ENCODE results near the gene KIAA1217. TPM values are rescaled to one million over a fixed set of nuclear protein-coding genes. Genes with fewer than 3 reads are reported as not detected.
"Not testable (repeated sequence)": the region's sequence is repeated elsewhere in the genome, so short reads cannot be mapped to it uniquely, and the experiment has no call there.

Gene KIAA1217
- polyA plus RNA-seq, 1 experiment, result 2.2 TPM

DNA sequence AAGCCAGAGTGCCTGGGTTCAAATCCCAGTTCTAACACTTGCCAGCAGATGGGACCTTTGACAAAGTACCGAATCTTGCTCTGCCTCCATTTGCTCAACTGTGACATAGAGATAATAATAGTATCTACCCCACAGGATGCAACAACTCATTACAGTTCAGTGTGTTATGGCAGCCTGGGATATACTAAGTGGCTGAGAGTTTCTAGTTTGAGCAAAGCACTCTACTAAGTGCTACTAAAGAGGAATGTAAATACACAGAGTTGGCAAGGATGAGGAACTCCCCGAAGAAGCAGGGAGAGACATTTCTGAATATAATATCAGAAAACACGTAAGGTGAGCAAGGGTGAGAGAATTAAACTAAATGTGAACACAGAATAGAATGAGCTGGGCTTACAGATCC is 271.5 kb downstream of the KIAA1217 start:
- ChIA-PET CTCF (interaction anchor here (1.3 kb wide), 1 partner anchor 8 kb away, joined by 3 read pairs; no protein-coding TSS in a partner anchor), POLR2A (no interaction called here)
- no peak for TF ChIP-seq CTCF (IDR thresholded peaks at IDR 0.05; ENCODE audit: insufficient read depth, low read depth, low read length)
- Histone ChIP-seq H3K4me3 (ENCODE audit: low read depth, low read length) (no peak overlapping the region), H3K36me3 (ENCODE audit: control insufficient read depth, insufficient read depth, low read length) (no peaks in the 10 kb centered on the region), H3K27me3 (ENCODE audit: control insufficient read depth, insufficient read depth, low read length) (no peaks in the 10 kb centered on the region)
- DNase-seq (ENCODE audit: low read depth), result no peak

DNA sequence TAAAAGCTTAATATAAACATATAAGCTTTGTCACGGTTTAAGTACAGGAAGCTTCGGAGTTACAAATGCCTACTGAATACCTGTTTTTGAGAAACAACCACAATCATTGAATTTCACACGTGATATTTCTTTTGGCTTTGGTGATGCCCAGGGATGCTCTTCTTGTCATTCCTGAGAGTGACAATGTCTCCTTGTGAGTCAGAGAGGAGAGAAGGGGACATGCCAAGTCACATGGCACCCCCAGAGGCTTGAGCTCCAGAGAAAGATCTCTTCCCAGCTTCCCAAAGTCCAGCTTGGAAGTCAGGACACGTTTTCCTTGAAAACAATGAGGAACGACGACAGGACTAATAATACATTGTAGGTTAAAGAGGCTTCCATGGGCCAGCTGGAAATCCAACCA is 272.3 kb downstream of the KIAA1217 start:
- POLR2A ChIA-PET, result no interaction called here
- H3K4me3 ChIP-seq (ENCODE audit: low read depth, low read length), result no peak overlapping the region
- H3K36me3 ChIP-seq (ENCODE audit: control insufficient read depth, insufficient read depth, low read length), result no peaks in the 10 kb centered on the region
- TF ChIP-seq CTCF (IDR thresholded peaks at IDR 0.05; ENCODE audit: insufficient read depth, low read depth, low read length), result no peak
- DNase-seq (ENCODE audit: low read depth), result no peak
- no peaks in the 10 kb centered on the region for H3K27me3 ChIP-seq (ENCODE audit: control insufficient read depth, insufficient read depth, low read length)
- CTCF ChIA-PET, result no interaction called here

DNA sequence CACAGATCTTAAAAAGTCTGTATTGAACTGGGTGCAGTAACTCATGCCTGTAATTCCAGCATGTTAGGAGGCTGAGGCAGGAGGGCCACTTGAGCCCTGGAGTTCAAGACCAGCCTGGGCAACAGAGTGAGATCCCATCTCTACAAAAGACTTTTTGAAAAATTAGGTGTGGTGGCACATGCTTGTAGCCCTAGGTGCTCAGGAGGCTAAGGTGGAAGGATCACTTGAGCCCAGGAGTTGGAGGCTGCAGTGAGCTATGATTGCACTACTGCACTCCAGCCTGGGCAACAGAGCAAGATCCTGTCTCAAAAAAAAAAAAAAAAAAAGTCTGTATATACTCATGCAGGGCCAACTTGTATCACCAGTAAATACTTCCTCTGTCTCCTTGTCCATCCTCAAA is 273.8 kb downstream of the KIAA1217 start:
- H3K27me3 ChIP-seq (ENCODE audit: control insufficient read depth, insufficient read depth, low read length); POLR2A ChIA-PET; H3K36me3 ChIP-seq (ENCODE audit: control insufficient read depth, insufficient read depth, low read length); DNase-seq (ENCODE audit: low read depth); CTCF ChIA-PET; H3K4me3 ChIP-seq (ENCODE audit: low read depth, low read length): not testable (repeated sequence)

GRCh38 chr10:24483701-24484100 is 274.8 kb downstream of the KIAA1217 start:
- no peaks in the 10 kb centered on the region for H3K27me3 ChIP-seq (ENCODE audit: control insufficient read depth, insufficient read depth, low read length)
- CTCF ChIA-PET, result interaction anchor here (0.6 to 2.1 kb wide), 2 partner anchors 16 to 35 kb away, joined by 3 to 4 read pairs; no protein-coding TSS in a partner anchor
- POLR2A ChIA-PET, result no interaction called here
- DNase-seq (ENCODE audit: low read depth), result no peak
- no peak for TF ChIP-seq CTCF (IDR thresholded peaks at IDR 0.05; ENCODE audit: insufficient read depth, low read depth, low read length)
- H3K4me3 ChIP-seq (ENCODE audit: low read depth, low read length), result no peak overlapping the region
- H3K36me3 ChIP-seq (ENCODE audit: control insufficient read depth, insufficient read depth, low read length), result no peaks in the 10 kb centered on the region

GRCh38 chr10:24484771-24485170 is 275.8 kb downstream of the KIAA1217 start:
- Histone ChIP-seq H3K27me3 (ENCODE audit: control insufficient read depth, insufficient read depth, low read length) (no peaks in the 10 kb centered on the region), H3K4me3 (ENCODE audit: low read depth, low read length) (no peak overlapping the region), H3K36me3 (ENCODE audit: control insufficient read depth, insufficient read depth, low read length) (no peaks in the 10 kb centered on the region)
- DNase-seq (ENCODE audit: low read depth), result no peak
- no peak for TF ChIP-seq CTCF (IDR thresholded peaks at IDR 0.05; ENCODE audit: insufficient read depth, low read depth, low read length)
- CTCF ChIA-PET, result interaction anchor here (0.6 to 2.1 kb wide), 4 partner anchors 17 to 101 kb away, joined by 3 to 4 read pairs (median 3); no protein-coding TSS in a partner anchor
- POLR2A ChIA-PET, result no interaction called here

DNA sequence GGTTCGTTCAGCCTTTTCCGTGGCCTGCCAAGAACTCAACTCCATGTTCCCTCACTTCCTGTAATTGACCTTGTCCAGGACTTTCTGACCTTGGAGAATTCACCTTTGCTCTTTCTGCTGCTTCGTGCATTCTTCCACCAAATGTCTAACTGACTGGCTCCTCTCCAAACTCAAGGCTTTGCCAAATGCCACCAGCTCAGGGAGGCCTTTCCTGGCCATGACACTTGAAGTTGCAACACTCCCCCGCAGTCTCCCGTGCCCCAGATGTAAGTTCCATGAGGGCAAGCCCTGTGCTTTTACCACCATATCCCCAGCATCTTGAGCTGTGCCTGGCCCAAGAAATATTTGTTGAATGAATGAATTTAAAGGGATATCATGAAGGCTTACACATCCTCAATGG is 276.4 kb downstream of the KIAA1217 start:
- no peak overlapping the region for H3K4me3 ChIP-seq (ENCODE audit: low read depth, low read length)
- H3K36me3 ChIP-seq (ENCODE audit: control insufficient read depth, insufficient read depth, low read length), result no peaks in the 10 kb centered on the region
- no peaks in the 10 kb centered on the region for H3K27me3 ChIP-seq (ENCODE audit: control insufficient read depth, insufficient read depth, low read length)
- DNase-seq (ENCODE audit: low read depth), result no peak
- ChIA-PET POLR2A (no interaction called here), CTCF (interaction anchor here (0.6 to 2.1 kb wide), 4 partner anchors 18 to 43 kb away, joined by 3 to 4 read pairs (median 3); no protein-coding TSS in a partner anchor)
- no peak for TF ChIP-seq CTCF (IDR thresholded peaks at IDR 0.05; ENCODE audit: insufficient read depth, low read depth, low read length)

Data from BJ (cell line).